Parathyroid adenoma (tissue), 2 donors: ENCODE data around the gene FN3K.

Experiments
- H2AFZ ChIP-seq: fragments of 300-600 bp; sonication (generic); one replicate; pipeline ENCODE4 v1.7.0; 2017; ENCODE audit warnings: antibody characterized with exemption, mild to moderate bottlenecking
- H3K27ac ChIP-seq: fragments of 300-600 bp; sonication (generic); one replicate; pipeline ENCODE4 v1.7.0; 2017
- H3K27me3 ChIP-seq: fragments of 300-600 bp; sonication (generic); one replicate; pipeline ENCODE4 v1.7.0; 2017; ENCODE audit warnings: low read length; ENCODE audit not compliant: control insufficient read depth, insufficient read depth
- H3K36me3 ChIP-seq: fragments of 300-600 bp; sonication (generic); one replicate; pipeline ENCODE4 v1.7.0; 2017; ENCODE audit warnings: low read length; ENCODE audit not compliant: control insufficient read depth, insufficient read depth
- H3K4me1 ChIP-seq: fragments of 300-600 bp; sonication (generic); one replicate; pipeline ENCODE4 v1.7.0; 2017; ENCODE audit warnings: control low read depth
- H3K4me2 ChIP-seq: fragments of 300-600 bp; sonication (generic); one replicate; pipeline ENCODE4 v1.7.0; 2017; ENCODE audit warnings: low read length
- H3K4me3 ChIP-seq: fragments of 300-600 bp; sonication (generic); one replicate; pipeline ENCODE4 v1.7.0; 2017; ENCODE audit warnings: low read depth, low read length
- H3K79me2 ChIP-seq: fragments of 300-600 bp; sonication (generic); one replicate; pipeline ENCODE4 v1.7.0; 2017; ENCODE audit warnings: control low read depth
- H3K9ac ChIP-seq: fragments of 300-600 bp; sonication (generic); one replicate; pipeline ENCODE4 v1.7.0; 2017; ENCODE audit warnings: mild to moderate bottlenecking
- H3K9me3 ChIP-seq: fragments of 300-600 bp; sonication (generic); one replicate; pipeline ENCODE4 v1.7.0; 2017; ENCODE audit warnings: low read length; ENCODE audit not compliant: control insufficient read depth
- CTCF ChIP-seq: fragments of 300-600 bp; sonication (generic); IDR thresholded peaks from one replicate; pipeline ENCODE4 v1.7.0; 2017; ENCODE audit warnings: antibody characterized with exemption, mild to moderate bottlenecking
- donor health status: primary hyperparathyroidism.

Gene FN3K

DNA sequence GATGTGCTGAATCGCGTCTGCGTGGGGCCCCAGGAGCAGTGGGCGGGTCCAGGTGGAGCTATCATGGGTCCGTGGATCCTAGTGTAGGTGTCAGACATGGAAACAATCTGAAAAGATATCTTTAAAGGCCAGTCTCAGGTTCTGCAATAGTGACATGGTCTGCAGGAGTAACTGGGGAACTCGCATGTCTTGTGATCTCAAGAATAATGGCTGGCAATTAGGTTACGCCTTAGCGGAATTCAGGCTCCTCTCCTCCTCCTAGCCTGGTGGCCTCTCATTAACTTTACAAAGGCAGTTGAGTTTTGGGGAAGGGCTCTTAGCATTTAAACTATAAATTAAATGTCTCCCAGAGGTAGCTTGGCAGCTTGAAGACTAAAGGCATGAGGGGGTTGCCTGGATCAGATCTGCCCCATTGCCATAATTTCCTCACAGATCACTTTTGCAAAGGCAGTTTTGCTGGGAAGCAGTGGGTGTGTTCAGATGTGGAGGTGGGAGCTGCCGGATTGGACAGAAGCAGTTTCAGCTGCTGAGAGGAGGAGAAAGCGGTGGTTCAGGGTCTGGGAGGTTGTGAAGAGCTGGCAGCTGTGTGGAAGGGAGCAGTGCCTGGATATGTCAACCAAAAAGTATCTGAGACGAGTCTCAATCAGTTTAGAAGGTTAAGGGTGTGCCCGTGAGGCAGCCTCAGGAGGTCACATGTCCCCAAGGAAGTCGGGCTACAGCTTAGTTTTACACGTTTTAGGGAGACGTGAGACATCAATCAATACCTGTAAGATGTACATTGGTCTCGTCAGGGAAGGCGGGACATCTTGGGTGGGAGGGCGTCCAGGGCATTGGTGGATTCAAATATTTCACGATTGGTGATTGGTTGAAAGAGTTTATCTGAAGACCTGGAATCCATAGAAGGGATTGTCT is 19.1 kb downstream of the FN3K start:
- H3K27me3 ChIP-seq = no peaks in the 10 kb centered on the region
- H3K4me2 ChIP-seq = no peak overlapping the region
- H3K9me3 ChIP-seq = no peaks in the 10 kb centered on the region
- H3K4me1 ChIP-seq = peaks cover 2% of the 10 kb centered on the region
- TF ChIP-seq CTCF = no peak
- no peak overlapping the region for H2AFZ ChIP-seq
- H3K36me3 ChIP-seq = no peaks in the 10 kb centered on the region
- peaks cover 7% of the 10 kb centered on the region for H3K79me2 ChIP-seq
- no peak overlapping the region for H3K27ac ChIP-seq
- no peak overlapping the region for H3K4me3 ChIP-seq
- no peak overlapping the region for H3K9ac ChIP-seq

DNA sequence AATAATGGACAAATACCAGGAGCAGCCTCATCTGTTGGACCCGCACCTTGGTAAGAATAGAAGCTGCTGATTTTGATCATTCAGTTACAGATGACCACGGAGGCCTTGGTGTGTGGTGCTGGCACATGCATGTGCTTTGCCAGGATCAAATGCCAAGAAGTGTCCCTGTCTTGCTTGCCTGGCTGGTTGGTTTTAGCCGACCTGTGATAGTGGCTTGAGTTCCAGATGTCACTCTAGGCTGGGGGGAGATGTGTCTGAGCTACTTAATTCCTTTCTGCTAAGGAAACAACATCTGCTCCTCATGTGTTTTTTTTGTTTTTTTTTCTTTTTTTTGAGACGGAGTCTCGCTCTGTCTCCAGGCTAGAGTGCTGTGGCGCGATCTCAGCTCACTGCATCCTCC is 20.8 kb downstream of the FN3K start:
- peaks cover 2% of the 10 kb centered on the region for H3K4me1 ChIP-seq
- H3K4me2 ChIP-seq = no peak overlapping the region
- peaks cover 9% of the 10 kb centered on the region for H3K79me2 ChIP-seq

GRCh38 chr17:82765371-82765770 is 30.0 kb downstream of the FN3K start:
- TF ChIP-seq CTCF = no peak
- Histone ChIP-seq H3K4me2 (no peak overlapping the region), H3K4me1 (no peaks in the 10 kb centered on the region), H3K79me2 (peaks cover 10% of the 10 kb centered on the region), H3K27ac (no peak overlapping the region), H3K9ac (no peak overlapping the region), H3K9me3 (no peaks in the 10 kb centered on the region), H3K36me3 (no peaks in the 10 kb centered on the region), H2AFZ (no peak overlapping the region), H3K27me3 (no peaks in the 10 kb centered on the region), H3K4me3 (no peak overlapping the region)

More for the DNA sequence above, 20.8 kb downstream of the FN3K start:
- Histone ChIP-seq H3K9me3 (no peaks in the 10 kb centered on the region), H3K36me3 (no peaks in the 10 kb centered on the region), H3K27me3 (no peaks in the 10 kb centered on the region), H3K4me3 (no peak overlapping the region), H3K9ac (no peak overlapping the region), H2AFZ (no peak overlapping the region), H3K27ac (no peak overlapping the region)
- TF ChIP-seq CTCF = no peak

- Histone ChIP-seq H3K4me3 (no peak overlapping the region), H2AFZ (no peak overlapping the region), H3K27me3 (no peaks in the 10 kb centered on the region), H3K79me2 (peaks cover 7% of the 10 kb centered on the region), H3K4me2 (no peak overlapping the region), H3K4me1 (no peaks in the 10 kb centered on the region), H3K27ac (no peak overlapping the region), H3K36me3 (no peaks in the 10 kb centered on the region), H3K9ac (no peak overlapping the region), H3K9me3 (no peaks in the 10 kb centered on the region)
- peak; percentile 61 for TF ChIP-seq CTCF
Observed at GRCh38 chr17:82767041-82767754, 31.8 kb downstream of the FN3K start.
